ENCODE data around the gene PCNP. TPM values are rescaled to one million over a fixed set of nuclear protein-coding genes. Genes with fewer than 3 reads are reported as not detected.

Gene PCNP
- total RNA-seq, 1 experiment from 2014 or later = 216 TPM

DNA sequence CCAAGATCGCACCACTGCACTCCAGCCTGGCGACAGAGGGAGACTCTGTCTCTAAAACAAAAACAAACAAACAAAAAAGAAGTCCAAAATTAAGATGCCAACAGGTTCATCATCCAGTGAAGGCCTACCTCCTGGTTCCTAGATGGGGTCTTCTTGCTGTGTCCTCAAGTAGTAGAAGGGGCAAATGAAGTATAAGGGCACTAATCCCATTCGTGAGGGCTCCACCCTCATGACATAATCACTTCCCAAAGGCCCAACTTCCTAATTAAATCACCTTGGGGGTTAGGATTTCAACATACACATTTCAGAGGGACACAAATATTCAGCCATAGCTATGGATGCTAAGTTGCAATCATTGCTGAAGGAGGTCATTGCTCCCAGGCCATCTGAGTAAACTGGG is 45.8 kb downstream of the PCNP start:
- Mint-ChIP-seq H3K36me3 (ENCODE audit: insufficient read depth in 1 of 3, low read depth in 3 of 3) (peaks cover 0 to 9% (median 3%) of the 10 kb centered on the region in 3 experiments; a peak in 5 of 7 replicates), H3K4me1 (no peaks in the 10 kb centered on the region; a peak in 1 of 4 replicates), H3K27ac (peak overlapping the region in 1 of 3 experiments; percentile 48; a peak in 2 of 7 replicates), H3K9me3 (peaks cover 2 to 6% of the 10 kb centered on the region in 2 experiments), H3K27me3 (ENCODE audit: low read depth) (no peaks in the 10 kb centered on the region; the same call in 1 of the 2 replicates), H3K4me3 (no peak overlapping the region)
- H3K18ac ChIP-seq (ENCODE audit: insufficient read length, low read depth, low read length) = no peak overlapping the region
- H4K5ac ChIP-seq (ENCODE audit: insufficient read length, low read depth, low read length) = no peak overlapping the region
- H2BK20ac ChIP-seq (ENCODE audit: low read depth, low read length, poor library complexity, severe bottlenecking) = no peak overlapping the region
- H2BK120ac ChIP-seq (ENCODE audit: low read depth, low read length, poor library complexity, severe bottlenecking) = no peak overlapping the region
- no peak overlapping the region for H2BK12ac ChIP-seq (ENCODE audit: insufficient read length, low read depth, low read length)
- no peak overlapping the region for H3K27ac ChIP-seq (ENCODE audit: insufficient read length, low read depth, low read length)
- H3T11ph ChIP-seq (ENCODE audit: low read length) = no peak overlapping the region
- H4K8ac ChIP-seq (replicated peaks; ENCODE audit: insufficient read length, low read depth, low read length) = no peak overlapping the region
- H3K79me2 ChIP-seq (ENCODE audit: insufficient read depth, low read length) = no peaks in the 10 kb centered on the region
- H3K9me3 ChIP-seq (ENCODE audit: control insufficient read depth, low read depth, low read length) = peaks cover 3% of the 10 kb centered on the region
- no peaks in the 10 kb centered on the region for H3K27me3 ChIP-seq (ENCODE audit: insufficient read depth, low read length)
- no peak overlapping the region for H3K9ac ChIP-seq (ENCODE audit: extremely low read depth, insufficient read length, low read length)
- H3K4me2 ChIP-seq (ENCODE audit: insufficient read depth, insufficient read length, low read length) = no peak overlapping the region
- H3K14ac ChIP-seq (ENCODE audit: insufficient read depth, low read length) = no peak overlapping the region
- H2AFZ ChIP-seq (ENCODE audit: low read length) = no peak overlapping the region
- no peak overlapping the region for H2BK5ac ChIP-seq (ENCODE audit: insufficient read length, low read length)
- H3K23me2 ChIP-seq (ENCODE audit: insufficient read length, low read depth, low read length, poor library complexity, severe bottlenecking) = no peaks in the 10 kb centered on the region
- no peak overlapping the region for H3K4ac ChIP-seq (ENCODE audit: low read depth, low read length)
- no CpG with 5 or more reads among the region's 3 CpGs for WGBS (ENCODE audit: extremely low coverage, insufficient read length, low lambda C conversion rate)
- no peak overlapping the region for H3K23ac ChIP-seq (ENCODE audit: insufficient read length, low read depth, low read length)
- no peaks in the 10 kb centered on the region for H3K79me1 ChIP-seq (ENCODE audit: insufficient read depth, low read depth, low read length, poor library complexity, severe bottlenecking)
- no peak overlapping the region for H2AK5ac ChIP-seq (ENCODE audit: insufficient read length, low read length)
- no peak overlapping the region for H4K91ac ChIP-seq (ENCODE audit: insufficient read length, low read depth, low read length)
- no peak overlapping the region for H3K56ac ChIP-seq (ENCODE audit: insufficient read length, low read depth, low read length)
- no peak for DNase-seq
- TF ChIP-seq, protein P1, sequence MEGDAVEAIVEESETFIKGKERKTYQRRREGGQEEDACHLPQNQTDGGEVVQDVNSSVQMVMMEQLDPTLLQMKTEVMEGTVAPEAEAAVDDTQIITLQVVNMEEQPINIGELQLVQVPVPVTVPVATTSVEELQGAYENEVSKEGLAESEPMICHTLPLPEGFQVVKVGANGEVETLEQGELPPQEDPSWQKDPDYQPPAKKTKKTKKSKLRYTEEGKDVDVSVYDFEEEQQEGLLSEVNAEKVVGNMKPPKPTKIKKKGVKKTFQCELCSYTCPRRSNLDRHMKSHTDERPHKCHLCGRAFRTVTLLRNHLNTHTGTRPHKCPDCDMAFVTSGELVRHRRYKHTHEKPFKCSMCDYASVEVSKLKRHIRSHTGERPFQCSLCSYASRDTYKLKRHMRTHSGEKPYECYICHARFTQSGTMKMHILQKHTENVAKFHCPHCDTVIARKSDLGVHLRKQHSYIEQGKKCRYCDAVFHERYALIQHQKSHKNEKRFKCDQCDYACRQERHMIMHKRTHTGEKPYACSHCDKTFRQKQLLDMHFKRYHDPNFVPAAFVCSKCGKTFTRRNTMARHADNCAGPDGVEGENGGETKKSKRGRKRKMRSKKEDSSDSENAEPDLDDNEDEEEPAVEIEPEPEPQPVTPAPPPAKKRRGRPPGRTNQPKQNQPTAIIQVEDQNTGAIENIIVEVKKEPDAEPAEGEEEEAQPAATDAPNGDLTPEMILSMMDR (conservative IDR thresholded peaks at IDR 0.05) = no peak
- no peaks in the 10 kb centered on the region for H3K4me1 ChIP-seq (ENCODE audit: insufficient read depth, low read length)
- no peak overlapping the region for H2BK15ac ChIP-seq (ENCODE audit: low read depth, low read length)
- H4K20me1 ChIP-seq (ENCODE audit: control insufficient read depth, insufficient read depth, insufficient read length) = no peaks in the 10 kb centered on the region

All from H9 (cell line).